Measurements from ENCODE around the gene TJP1. TPM values are rescaled to one million over a fixed set of nuclear protein-coding genes. Genes with fewer than 3 reads are reported as not detected.

The TJP1 gene
- total and polyA plus RNA-seq, 9 of the 15 experiments (the other 6 are each of a cell fraction or from before 2014, with no cell fraction given), result 9.1 to 39.3 (median 28.0) TPM

DNA sequence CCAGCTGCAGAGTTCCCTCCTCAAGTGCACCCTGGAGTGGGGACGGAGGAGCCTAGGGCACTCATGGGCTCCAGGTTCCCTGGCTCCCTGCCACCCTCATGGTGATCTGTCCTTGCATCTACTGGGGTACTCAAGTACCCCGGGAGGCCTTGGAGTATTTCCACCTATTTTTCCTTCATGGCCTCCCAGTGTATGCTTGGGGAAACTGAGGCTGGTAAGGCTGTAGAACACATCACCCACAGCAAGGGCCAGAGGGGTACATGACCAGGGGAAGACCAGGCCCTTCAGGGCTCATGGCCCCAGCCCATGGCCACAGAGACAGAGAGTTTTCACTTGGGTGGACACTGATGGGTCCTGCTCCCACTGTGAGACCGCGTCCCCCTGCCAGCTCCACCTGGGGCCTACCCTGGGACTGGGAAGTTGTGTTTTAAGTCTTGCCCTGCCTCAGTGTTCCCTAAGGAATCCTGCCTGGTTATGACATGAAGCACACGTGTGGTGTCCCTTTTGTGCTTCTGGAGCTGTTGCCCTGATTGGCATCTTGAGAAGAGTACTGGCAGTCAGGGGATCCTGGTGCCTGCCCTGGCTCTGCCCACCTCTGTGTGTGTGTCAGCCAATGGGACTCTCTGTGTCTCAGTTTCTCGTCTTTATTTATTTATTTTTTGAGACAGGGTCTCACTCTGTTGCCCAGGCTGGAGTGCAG is 132.8 kb downstream of the TJP1 start:
- DNase-seq (ENCODE audit: extremely low read depth in 1 of 4, low spot score in 3 of 4) (no peak), FAIRE-seq (no peak), ATAC-seq (no peak)
- in situ Hi-C loops (cut with MboI) (no loop called here), intact Hi-C loops (cut with micrococcal nuclease) (no loop called here)
- H3K4me2 ChIP-seq (ENCODE audit: insufficient read depth, low read length), result no peak overlapping the region
- no peak overlapping the region for H3K27ac ChIP-seq (ENCODE audit: extremely low read depth, low read depth, low read length)
- no peaks in the 10 kb centered on the region for H3K9me1 ChIP-seq (ENCODE audit: control insufficient read depth, insufficient read depth, low read length)
- no peaks in the 10 kb centered on the region for H3K36me3 ChIP-seq (ENCODE audit: control insufficient read depth, insufficient read depth, low read length)
- no TSS peak for BruUV-seq (replicated peaks)
- ChIA-PET CTCF (ENCODE audit: low intra/inter-chr PET ratio) (no interaction called here), POLR2A (interaction anchor here (1.0 kb wide), 1 partner anchor 250 kb away, joined by 3 read pairs; no protein-coding TSS in a partner anchor)
- H3K9ac ChIP-seq (ENCODE audit: insufficient read depth in 1 of 2, low read depth in 2 of 2, low read length in 2 of 2), result no peak overlapping the region
- no peaks in the 10 kb centered on the region for H4K20me1 ChIP-seq (replicated peaks; ENCODE audit: control insufficient read depth, insufficient read depth, low read length)
- no peaks in the 10 kb centered on the region for H3K79me2 ChIP-seq (ENCODE audit: control insufficient read depth, insufficient read depth, low read length)
- H3K27me3 ChIP-seq (ENCODE audit: control insufficient read depth in 2 of 2, insufficient read depth in 2 of 2, low read length in 2 of 2), result peaks cover 0 to 5% of the 10 kb centered on the region in 2 experiments; a peak in 1 of 5 replicates
- no peak for TF ChIP-seq THRB (CRISPR knock-in tag; conservative IDR thresholded peaks at IDR 0.05)
- H3K4me3 ChIP-seq, result no peak overlapping the region
- 29% methylated on average over 6 of the region's 6 CpGs for WGBS (ENCODE audit: insufficient coverage, low coverage, missing lambda C conversion rate)
- H3K9me3 ChIP-seq (replicated peaks; ENCODE audit: control insufficient read depth, insufficient read depth, low read depth, low read length), result no peaks in the 10 kb centered on the region
- peaks cover 0 to 22% of the 10 kb centered on the region in 2 experiments; a peak in 3 of 5 replicates for H3K4me1 ChIP-seq (replicated peaks in 1 of 2; ENCODE audit: control insufficient read depth in 2 of 2, insufficient read depth in 2 of 2, low read length in 2 of 2)
- no peak overlapping the region for H2AFZ ChIP-seq (ENCODE audit: low read depth, low read length)
